GM12878 (cell line): ENCODE results near the gene OR51L1. TPM values are rescaled to one million over a fixed set of nuclear protein-coding genes. Genes with fewer than 3 reads are reported as not detected.

Experiments
- ATAC-seq: fragments of 200-7000 bp; cut with Tn5 transposase; 3 replicates; pipeline ENCODE4 v1.9.1; 2020; ENCODE audit warnings: mild to moderate bottlenecking, moderate library complexity
- BruUV-seq: library from RNA; stranded (reverse); fragments of 400-500 nt; replicated peaks from 2 replicates; lab custom pipeline; 2021; lab: Mats Ljungman, UMichigan
- CTCF ChIA-PET: fragments of 300-600 bp; sonication (Branson Sonifier 250); formaldehyde crosslinking; extraction: SDS; loops from one replicate; lab custom pipeline; 2021; ENCODE audit warnings: inconsistent platforms; lab: Yijun Ruan, JAX
- POLR2A ChIA-PET: fragments of 350-600 bp; formaldehyde crosslinking; extraction: SDS; loops from one replicate; lab custom pipeline; 2021; ENCODE audit warnings: inconsistent platforms; lab: Charles Lee
- RAD21 ChIA-PET: fragments of 300-600 bp; sonication (Branson Sonifier 250); formaldehyde crosslinking; loops from one replicate; lab custom pipeline; 2023; ENCODE audit warnings: antibody characterized with exemption; ENCODE audit not compliant: unreplicated experiment; lab: Charles Lee
- SMC1A ChIA-PET: fragments of 300-600 bp; sonication (Branson Sonifier 250); formaldehyde crosslinking; loops from one replicate; lab custom pipeline; 2023; ENCODE audit not compliant: unreplicated experiment, uncharacterized antibody; lab: Charles Lee
- DNase-seq: peaks from one replicate; pipeline ENCODE4 v3.0.0-alpha.2; 2011; ENCODE audit warnings: low read depth, low spot score
- FAIRE-seq: peaks from 3 replicates; lab custom pipeline; 2011; peaks lifted over from hg19 to GRCh38; lab: Jason Lieb, UNC
- H2AFZ ChIP-seq: 2 replicates; pipeline ENCODE4 v1.6.0; 2011; ENCODE audit warnings: low read depth, low read length, control low read depth; ENCODE audit not compliant: control insufficient read depth
- H3K27ac ChIP-seq: 2 replicates; pipeline ENCODE4 v1.5.1; 2011; ENCODE audit warnings: control low read depth; ENCODE audit not compliant: control insufficient read depth, insufficient read depth
- H3K27me3 ChIP-seq, 2 experiments: replicated peaks in 1 of 2; 2 replicates each; pipeline versions ENCODE4 v1.6.0 to v1.6.1; 2011; ENCODE audit warnings: low read length in 1 of 2; ENCODE audit not compliant: control insufficient read depth in 2 of 2, insufficient read depth in 2 of 2
- H3K36me3 ChIP-seq, 2 experiments: 2 replicates each; pipeline ENCODE4 v1.5.1; 2011; ENCODE audit warnings: low read length in 1 of 2; ENCODE audit not compliant: control insufficient read depth in 2 of 2, insufficient read depth in 2 of 2
- H3K4me1 ChIP-seq: 2 replicates; pipeline ENCODE4 v1.6.1; 2011; ENCODE audit warnings: mild to moderate bottlenecking, low read length, moderate library complexity, mixed read lengths; ENCODE audit not compliant: control insufficient read depth, insufficient read depth
- H3K4me2 ChIP-seq: 2 replicates; pipeline ENCODE4 v1.6.0; 2011; ENCODE audit warnings: control low read depth; ENCODE audit not compliant: control insufficient read depth, insufficient read depth
- H3K4me3 ChIP-seq: fragments of 200-600 bp; sonication (generic); 2 replicates; pipeline ENCODE4 v1.5.1; 2016
- H3K79me2 ChIP-seq: 2 replicates; pipeline ENCODE4 v1.6.0; 2011; ENCODE audit warnings: low read length; ENCODE audit not compliant: control insufficient read depth, insufficient read depth
- H3K9ac ChIP-seq: 2 replicates; pipeline ENCODE4 v1.8.0; 2011; ENCODE audit warnings: low read length, control low read depth, mixed read lengths; ENCODE audit not compliant: control insufficient read depth, insufficient read depth
- H3K9me3 ChIP-seq: replicated peaks from 3 replicates; pipeline ENCODE4 v1.5.1; 2011; ENCODE audit warnings: mild to moderate bottlenecking, low read length; ENCODE audit not compliant: control insufficient read depth, insufficient read depth
- H4K20me1 ChIP-seq: 2 replicates; pipeline ENCODE4 v1.6.0; 2011; ENCODE audit not compliant: control insufficient read depth, insufficient read depth
- BCLAF1 ChIP-seq: fragments of 450-650 bp; IDR thresholded peaks from 2 replicates; pipeline ENCODE4 v1.6.1; 2017; ENCODE audit warnings: antibody characterized with exemption, mild to moderate bottlenecking, moderate library complexity
- CTCF ChIP-seq, 3 experiments: IDR thresholded peaks in 2 of 3; conservative IDR thresholded peaks in 1 of 3; 2 replicates each; pipeline ENCODE4 v1.5.1; 2011; ENCODE audit warnings: low read depth in 3 of 3, low read length in 3 of 3, mild to moderate bottlenecking in 3 of 3, control low read depth in 2 of 3, moderate library complexity in 2 of 3, inconsistent platforms in 1 of 3, mixed read lengths in 1 of 3; ENCODE audit not compliant: control insufficient read depth in 2 of 3, insufficient read depth in 1 of 3; ENCODE audit errors: extremely low read depth in 1 of 3
- RAD21 ChIP-seq: IDR thresholded peaks from 2 replicates; pipeline ENCODE4 v1.6.1; 2011; ENCODE audit warnings: mild to moderate bottlenecking, low read depth, low read length, moderate library complexity; ENCODE audit not compliant: insufficient read depth
- SMC3 ChIP-seq: IDR thresholded peaks from 2 replicates; pipeline ENCODE4 v1.6.1; 2011; ENCODE audit warnings: low read length, improper control_type of control experiment, borderline replicate concordance
- YBX1 ChIP-seq: fragments of 450-650 bp; IDR thresholded peaks from 2 replicates; pipeline ENCODE4 v1.6.1; 2016; ENCODE audit warnings: antibody characterized with exemption
- ZBTB33 ChIP-seq: fragments of 450-650 bp; IDR thresholded peaks from 2 replicates; pipeline ENCODE4 v1.6.1; 2017; ENCODE audit warnings: mild to moderate bottlenecking
- WGBS: methylation state at CpG from one replicate; pipeline ENCODE4 v1.1.6; 2016; ENCODE audit warnings: low lambda C conversion rate; ENCODE audit not compliant: insufficient replicate concordance, insufficient coverage; ENCODE audit errors: missing lambda C conversion rate; 5-methylcytosine and 5-hydroxymethylcytosine counted together
- in situ Hi-C: fragments of 300-500 bp; cut with MboI; formaldehyde crosslinking; loops from 9 replicates; pipeline ENCODE4 v1.14.3; 2018; ENCODE audit warnings: mixed read lengths
- intact Hi-C: fragments of 100-400 bp; cut with micrococcal nuclease; formaldehyde crosslinking; loops from one replicate; pipeline ENCODE4 v1.14.2; 2022; ENCODE audit not compliant: unreplicated experiment
- polyA plus RNA-seq, 11 experiments: library from polyadenylated mRNA; depleted of rRNA in 4 of 11; unstranded in 6 of 11; stranded (reverse) in 5 of 11; fragments of >200 nt; fragmentation: Nextera tagmentation in 4 of 11; fragmentation: Illumina TruSeq in 1 of 11; extraction: Ambion mirVana in 4 of 11; extraction: Trizol in 1 of 11; gene quantifications; 1 replicate in 1 of 11; 2 replicates in 10 of 11; pipeline versions ENCODE4 v1.2.1 to v1.2.3, GENCODE V29; 2011 to 2016; ENCODE audit warnings: inconsistent platforms in 2 of 11, missing spikeins in 2 of 11, low read depth in 1 of 11
- total RNA-seq, 4 experiments: library from RNA; depleted of rRNA in 3 of 4; stranded (reverse); fragments of >200 nt in 3 of 4; fragmentation: Illumina TruSeq in 1 of 4; extraction: Trizol in 1 of 4; gene quantifications; 2 replicates each; pipeline versions ENCODE4 v1.2.1 to v1.2.3, GENCODE V29; 2013 to 2021

OR51L1 gene
- total and polyA plus RNA-seq, 10 of the 15 experiments (the other 5 are each of a cell fraction or from before 2014, with no cell fraction given), result not detected

- H3K4me3 ChIP-seq, result no peak overlapping the region
- H3K4me1 ChIP-seq, result no peaks in the 10 kb centered on the region
- no peaks in the 10 kb centered on the region for H4K20me1 ChIP-seq
- peak; percentile 64 for TF ChIP-seq RAD21
- no peak for TF ChIP-seq ZBTB33
- TF ChIP-seq YBX1, result no peak
- TF ChIP-seq CTCF (IDR thresholded peaks at IDR 0.05 in 2 of 3, conservative IDR thresholded peaks at IDR 0.05 in 1 of 3; ENCODE audit: control insufficient read depth in 2 of 3, extremely low read depth in 1 of 3, insufficient read depth in 1 of 3, low read depth in 3 of 3, low read length in 3 of 3), result peak; percentile 57 to 59 (median 59); a peak in 4 of 6 replicates
- TF ChIP-seq SMC3, result peak; percentile 61; the same call in 1 of the 2 replicates
- no peak for TF ChIP-seq BCLAF1
- intact Hi-C loops (loop anchor here (1.0 to 5.0 kb wide), 3 partner anchors 367 to 822 kb away; partner anchors contain the start of gene OR51D1), in situ Hi-C loops (loop anchor here (10.0 kb wide), 1 partner anchor 820 kb away; no protein-coding TSS in a partner anchor)
- peak; percentile 70 for ATAC-seq
- ChIA-PET SMC1A (interaction anchor here (1.9 kb wide), 1 partner anchor 367 kb away, joined by 9 read pairs; the partner anchor contains the start of gene OR51D1), POLR2A (no interaction called here), RAD21 (interaction anchor here (1.7 kb wide), 1 partner anchor 368 kb away, joined by 4 read pairs; the partner anchor contains the start of gene OR51D1), CTCF (interaction anchor here (0.6 to 1.8 kb wide), 5 partner anchors 72 to 817 kb away, joined by 3 to 18 read pairs (median 3); partner anchors contain the start of gene OR51D1)
- H3K9ac ChIP-seq, result no peak overlapping the region
- no peak for DNase-seq
- FAIRE-seq, result no peak
- no peaks in the 10 kb centered on the region for H3K79me2 ChIP-seq
- BruUV-seq, result no TSS peak
- H2AFZ ChIP-seq, result no peak overlapping the region
- H3K36me3 ChIP-seq, result no peaks in the 10 kb centered on the region
- 11% methylated on average over 6 of the region's 6 CpGs for WGBS
- H3K27me3 ChIP-seq, result no peaks in the 10 kb centered on the region; a peak in 1 of 4 replicates
- no peak overlapping the region for H3K4me2 ChIP-seq
- H3K27ac ChIP-seq, result no peak overlapping the region
- H3K9me3 ChIP-seq, result no peaks in the 10 kb centered on the region
Measured at GRCh38 chr11:5004424-5005274, 10.0 kb downstream of the OR51L1 start.
